GM18909 (cell line): ENCODE measurements around the gene CDC14A.
"Not testable (repeated sequence)": the region's sequence is repeated elsewhere in the genome, so short reads cannot be mapped to it uniquely, and the experiment has no call there.

Experiments
- ATAC-seq: cut with Tn5 transposase; IDR thresholded peaks from one replicate; pipeline ENCODE4 v1.9.1; 2021; ENCODE audit warnings: mild to moderate bottlenecking; ENCODE audit not compliant: unreplicated experiment, poor library complexity

The CDC14A gene

DNA sequence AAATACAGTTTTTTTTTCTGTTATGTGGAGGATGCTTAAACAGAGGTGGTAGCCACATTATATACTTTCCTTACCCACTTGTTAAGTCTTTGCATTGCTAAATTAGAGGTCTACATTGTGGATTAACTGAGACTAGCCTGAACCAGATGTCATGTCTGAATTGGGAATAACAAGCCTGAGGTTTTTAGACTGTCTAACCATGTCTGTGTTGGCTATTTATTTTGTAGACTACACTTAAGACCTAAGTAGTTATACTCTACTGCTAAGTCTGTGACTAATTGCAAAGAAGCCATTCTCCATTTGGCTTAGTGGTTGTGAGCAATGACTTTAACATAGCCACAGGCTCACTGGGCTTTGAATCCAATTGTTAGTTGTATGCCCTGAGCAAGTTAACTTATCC, 45.4 kb downstream of the CDC14A start:
- no peak for ATAC-seq

DNA sequence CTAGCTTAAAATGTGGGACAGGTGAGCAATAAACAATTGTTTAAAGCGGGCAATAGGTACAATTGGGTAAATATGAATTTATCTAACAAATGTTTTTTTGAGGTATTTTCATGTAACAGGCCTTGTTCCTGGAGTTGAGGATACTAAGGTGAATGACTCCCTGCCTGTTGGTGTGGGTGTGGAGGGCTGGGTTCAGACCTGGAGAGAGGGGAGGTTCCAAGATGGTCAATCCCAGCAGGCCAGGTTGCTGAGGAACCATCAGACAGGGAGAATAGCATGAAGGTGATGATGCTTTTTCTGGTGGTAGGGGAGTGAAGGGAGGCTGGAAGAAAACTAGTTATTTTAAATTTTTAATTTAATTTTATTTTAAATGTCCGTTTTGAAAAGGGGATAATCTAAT, 46.3 kb downstream of the CDC14A start:
- no peak for ATAC-seq

DNA sequence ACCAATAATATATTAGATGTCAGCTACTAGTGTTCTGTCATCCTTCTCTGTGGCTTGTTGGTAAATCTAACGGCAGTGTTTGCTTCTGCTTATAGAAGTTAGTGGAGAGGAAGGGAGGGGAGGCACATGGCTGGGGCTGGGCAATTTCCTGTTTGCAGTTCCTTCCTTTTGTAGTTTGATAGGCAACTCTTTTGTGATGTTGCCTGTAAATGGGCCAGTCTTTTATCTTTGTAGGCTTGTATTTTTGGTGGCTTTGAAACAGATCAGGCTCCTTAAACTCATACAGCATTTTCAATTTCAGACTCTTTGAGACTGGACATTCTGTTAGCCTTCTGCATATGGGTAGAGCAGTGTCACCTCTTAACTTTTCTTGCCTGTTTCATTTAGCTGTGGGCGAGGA, 48.1 kb downstream of the CDC14A start:
- ATAC-seq: peak; percentile 78

DNA sequence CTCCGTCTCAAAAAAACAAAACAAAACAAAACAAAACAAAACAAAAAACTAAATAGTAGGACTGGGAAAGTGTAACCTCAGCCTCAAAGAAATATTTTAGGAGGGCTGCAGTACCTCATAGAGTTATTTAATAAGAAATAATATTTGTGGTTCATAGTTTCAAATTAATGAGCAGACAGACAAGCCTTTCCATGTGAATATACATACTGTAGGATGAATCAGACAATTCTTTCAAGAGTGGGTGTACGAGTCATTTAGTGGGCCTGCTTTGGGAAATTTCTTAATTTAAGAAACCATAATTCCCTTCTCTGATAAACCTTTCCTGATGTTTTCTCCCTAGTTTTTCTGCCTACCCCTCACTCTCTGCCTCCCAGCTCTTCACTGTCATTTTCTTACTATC, 52.5 kb downstream of the CDC14A start:
- no peak for ATAC-seq

DNA sequence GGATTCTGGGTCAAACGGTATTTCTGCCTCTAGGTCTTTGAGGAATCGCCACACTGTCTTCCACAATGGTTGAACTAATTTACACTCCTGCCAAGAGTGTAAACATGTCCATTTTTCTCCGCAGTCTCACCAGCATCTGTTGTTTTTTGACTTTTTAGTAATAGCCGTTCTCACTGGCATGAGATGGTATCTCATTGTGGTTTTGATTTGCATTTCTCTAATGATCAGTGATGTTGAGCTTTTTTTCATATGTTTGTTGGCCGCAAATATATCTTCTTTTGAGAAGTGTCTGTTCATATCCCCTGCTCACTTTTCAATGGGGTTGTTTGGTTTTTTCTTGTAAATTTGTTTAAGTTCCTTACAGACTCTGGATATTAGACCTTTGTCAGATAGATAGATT, 53.6 kb downstream of the CDC14A start:
- ATAC-seq: not testable (repeated sequence)

DNA sequence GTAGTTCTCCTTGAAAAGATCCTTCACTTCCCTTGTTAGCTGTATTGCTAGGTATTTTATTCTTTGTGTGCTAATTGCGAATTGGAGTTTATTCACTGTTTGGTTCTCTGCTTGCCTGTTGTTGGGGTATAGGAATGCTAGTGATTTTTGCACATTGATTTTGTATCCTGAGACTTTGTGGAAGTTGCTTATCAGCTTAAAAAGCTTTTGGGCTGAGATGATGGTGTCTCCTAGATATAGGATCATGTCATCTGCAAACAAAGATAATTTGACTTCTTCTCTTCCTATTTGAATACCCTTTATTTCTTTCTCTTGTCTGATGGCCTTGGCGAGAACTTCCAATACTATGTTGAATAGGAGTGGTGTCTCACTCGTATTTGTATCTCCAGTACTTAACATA, 55.1 kb downstream of the CDC14A start:
- not testable (repeated sequence) for ATAC-seq

DNA sequence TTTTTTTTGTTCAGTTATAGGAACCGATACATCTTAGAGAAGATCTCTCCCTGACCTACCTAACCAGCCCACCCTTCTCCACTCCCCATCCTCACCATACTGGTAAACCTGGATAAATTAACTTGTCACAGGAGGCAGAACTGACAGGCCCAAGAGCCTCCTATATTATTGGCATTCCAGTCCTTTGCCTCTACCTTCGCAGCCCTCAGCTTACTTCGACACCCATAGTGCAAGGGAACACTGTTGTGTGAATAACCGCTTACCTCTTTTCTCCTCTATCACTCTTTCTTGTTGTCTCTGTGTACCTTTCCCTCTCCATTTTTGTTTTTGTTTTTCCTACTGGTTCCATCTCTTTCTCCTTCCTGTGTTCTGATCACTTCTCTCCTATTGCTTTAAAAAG, 58.7 kb downstream of the CDC14A start:
- no peak for ATAC-seq

DNA sequence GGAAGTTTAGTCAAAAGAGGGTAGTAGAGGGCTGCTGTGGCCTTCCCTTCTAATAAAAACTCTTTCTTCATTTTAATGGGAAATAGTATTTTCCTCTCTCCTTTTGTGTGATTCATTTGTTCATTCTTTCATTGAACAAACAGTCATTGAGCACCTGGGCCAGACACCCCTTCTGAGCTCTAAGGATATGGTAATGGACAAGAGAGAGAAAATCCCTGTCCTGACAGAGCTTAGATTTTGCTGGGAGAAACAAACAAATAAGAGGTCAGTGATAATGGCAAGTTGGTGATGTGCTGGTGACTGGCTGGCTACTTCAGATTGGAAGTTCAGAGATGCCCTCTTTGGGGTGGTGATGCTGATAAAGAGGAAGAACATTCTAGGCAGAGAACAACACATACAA, 59.3 kb downstream of the CDC14A start:
- no peak for ATAC-seq

DNA sequence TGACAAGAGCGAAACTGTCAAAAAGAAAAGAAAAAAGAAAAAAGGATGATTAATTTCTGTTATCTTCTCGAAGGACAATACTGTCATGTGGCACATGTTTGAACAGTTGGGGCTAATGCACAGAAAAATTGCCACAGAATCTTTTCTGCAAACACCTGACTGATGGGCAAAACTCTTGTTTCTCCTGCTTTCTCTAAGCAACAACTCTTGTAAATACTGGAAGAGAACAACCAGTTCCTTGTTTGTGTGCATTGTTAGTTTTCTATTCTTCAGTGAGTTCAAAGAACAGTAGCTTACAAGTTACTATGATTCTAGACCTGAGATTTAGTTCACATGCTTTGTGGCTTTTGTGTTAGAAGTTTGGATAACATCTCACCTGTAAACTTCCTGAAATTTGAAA, 60.7 kb downstream of the CDC14A start:
- no peak for ATAC-seq

DNA sequence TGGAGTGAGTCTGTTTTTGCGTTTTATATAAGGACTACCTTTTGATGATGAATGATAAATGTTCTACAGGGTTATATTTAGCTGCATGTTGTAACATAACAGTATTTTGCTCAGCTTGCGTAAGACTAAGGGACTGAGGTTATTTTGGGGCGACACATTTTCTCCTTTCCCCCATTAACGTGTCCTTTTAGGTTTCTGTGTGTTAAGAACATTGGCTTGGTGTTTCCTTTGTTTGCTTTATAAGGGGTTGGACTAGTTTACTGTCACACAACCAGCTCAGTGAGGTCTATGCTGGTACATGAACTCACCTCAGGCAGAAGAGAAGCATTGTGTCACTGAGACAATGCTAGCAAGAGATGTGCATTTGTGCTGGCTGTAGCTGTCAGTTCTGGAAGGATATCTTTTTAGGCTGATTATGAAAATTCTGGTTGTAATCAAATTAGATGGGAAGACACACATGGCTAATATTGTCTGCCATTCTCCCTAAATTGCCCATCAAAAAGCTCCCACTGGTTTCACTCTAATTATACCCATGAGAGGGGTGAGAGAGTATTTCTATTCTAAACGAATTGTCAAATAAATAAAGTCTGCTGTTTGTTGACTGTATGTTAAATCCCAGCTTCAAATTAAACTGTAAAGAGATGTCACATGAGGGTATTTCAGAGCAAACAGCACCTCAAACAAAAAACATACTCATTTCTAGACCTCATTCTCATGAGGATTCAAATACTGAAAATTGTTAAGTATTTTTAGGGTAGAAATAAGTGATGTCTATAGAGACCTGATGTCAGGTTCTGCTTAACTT, 62.6 kb downstream of the CDC14A start:
- ATAC-seq: no peak

DNA sequence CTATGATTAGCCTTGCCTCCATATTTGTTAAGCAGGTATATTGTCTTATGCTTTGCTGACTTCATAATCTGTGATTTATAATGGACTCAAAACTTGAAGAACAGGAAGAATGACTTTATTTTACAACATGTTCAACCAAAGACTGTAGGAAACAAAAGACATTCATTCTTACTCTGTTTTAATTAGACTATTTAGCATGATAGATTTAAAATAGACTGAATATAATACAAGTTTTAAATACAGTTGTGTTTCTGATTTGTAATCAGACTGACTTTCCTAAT, 63.1 kb downstream of the CDC14A start:
- ATAC-seq: no peak

DNA sequence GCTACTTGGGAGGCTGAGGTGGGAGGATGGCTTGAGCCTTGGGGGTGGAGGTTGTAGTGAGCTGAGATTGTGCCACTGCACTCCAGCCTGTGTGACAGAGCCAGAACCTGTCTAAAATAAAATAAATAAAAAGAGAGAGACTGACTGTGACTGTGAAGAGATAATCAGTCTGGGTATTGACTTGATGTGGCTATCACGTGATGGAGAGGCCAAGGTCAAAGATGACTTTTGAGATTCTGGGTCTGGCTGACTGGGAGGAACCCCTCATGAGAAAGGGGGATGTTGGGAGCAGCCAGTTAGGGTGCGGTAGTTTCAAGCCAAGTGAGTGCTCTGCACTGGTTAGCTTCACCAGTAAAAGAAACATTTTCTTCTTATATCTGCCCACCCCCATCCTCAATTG, 66.8 kb downstream of the CDC14A start:
- ATAC-seq: no peak

DNA sequence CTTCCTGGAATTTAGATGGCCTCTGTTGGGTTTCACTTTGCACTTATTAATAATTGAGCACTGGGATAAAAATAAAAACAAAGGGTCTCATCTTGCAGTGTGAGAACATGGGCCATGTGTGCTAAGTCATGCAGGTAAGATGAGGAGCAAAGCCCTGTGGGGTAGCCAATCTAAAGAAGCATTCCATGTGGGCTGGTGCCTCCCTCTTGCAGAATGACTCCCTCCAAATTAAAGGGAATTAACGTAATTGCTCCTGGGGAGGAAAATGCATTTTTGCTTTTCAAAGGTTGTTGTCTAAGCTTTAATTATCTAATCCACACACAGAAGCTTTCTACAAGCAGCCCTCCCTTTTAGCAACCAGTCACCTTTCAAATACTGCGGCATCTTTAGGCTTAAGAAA, 69.8 kb downstream of the CDC14A start:
- ATAC-seq: no peak

DNA sequence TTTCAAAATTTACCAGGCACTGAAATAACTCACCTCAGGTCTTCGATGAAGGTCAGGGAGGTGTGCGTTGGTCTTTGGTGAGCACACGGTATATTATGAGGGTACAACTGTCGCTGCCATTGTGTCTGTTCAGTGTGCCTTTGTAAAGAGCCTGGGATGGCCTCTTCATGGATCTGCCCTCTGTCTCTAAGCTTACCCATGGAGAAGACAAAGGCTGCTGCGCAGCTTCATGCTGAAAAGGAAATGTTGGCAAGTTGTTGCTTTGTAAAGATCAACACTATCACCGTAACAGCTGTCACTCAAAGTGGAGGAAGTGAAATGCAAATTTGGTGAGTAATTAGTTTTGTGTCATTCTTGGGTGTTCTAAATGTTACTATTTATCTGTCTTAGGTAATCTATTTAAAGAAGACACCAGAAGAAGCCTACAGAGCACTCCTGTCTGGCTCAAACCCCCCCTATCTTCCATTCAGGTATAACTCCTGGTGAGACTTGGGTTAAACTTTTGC, 71.6 kb downstream of the CDC14A start:
- ATAC-seq: peak; percentile 86

DNA sequence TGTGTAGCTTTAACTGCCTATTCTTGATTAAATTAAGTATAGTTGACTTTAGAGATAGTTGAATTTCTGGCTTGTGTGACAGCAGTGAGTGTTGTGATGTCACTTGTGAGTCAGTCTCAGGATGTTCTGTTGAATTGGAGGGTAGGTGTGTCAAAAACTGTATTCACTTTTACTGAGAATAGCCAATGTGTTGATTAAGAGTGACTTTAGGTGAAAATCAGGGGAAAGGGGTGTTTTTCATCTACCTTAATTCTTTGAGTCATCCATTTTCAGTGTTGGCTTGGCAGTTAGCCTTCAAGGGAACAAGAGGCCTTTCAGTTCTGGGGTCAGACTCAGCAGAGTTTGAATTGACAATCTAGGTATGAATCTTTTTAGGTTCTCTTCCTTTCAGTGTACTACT, 75.9 kb downstream of the CDC14A start:
- no peak for ATAC-seq

DNA sequence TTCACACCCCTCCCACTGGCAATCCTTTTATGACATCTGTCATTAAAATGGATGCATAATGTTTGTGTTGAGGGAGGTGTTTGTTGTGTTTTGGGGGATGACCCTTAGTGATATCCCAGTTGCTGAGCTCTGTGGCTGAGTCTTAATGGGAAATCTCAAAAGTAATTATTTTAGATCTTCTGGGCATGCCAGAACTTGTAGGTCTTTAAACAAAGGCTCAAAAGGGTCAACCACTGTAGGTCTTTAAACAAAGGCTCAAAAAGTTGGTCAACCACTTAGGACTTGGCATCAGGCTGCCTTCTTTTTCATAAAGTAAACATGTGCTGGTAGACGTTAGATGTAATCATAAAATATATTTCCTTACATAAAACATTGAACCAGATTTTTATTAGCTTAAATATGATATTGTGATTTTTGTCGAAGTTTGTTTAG, 78.0 kb downstream of the CDC14A start:
- ATAC-seq: no peak

DNA sequence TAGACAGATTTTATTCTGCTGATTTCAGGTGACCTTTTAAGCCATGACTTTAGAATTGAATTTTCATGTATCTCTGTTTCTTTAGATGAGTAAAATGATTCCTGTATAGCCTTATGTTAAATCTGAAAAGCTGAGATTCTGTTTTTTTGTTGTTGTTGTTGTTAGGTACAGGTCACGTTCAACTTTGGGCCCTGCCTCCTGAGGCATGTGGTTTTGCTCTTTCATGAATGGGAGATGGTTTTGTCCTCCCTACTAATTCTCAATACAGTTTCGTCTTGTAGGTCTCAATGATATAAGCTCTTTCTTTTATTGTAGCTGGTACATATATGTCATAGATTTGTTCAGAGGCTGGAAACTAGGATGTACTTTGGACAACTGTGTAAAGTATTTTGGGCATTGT, 79.6 kb downstream of the CDC14A start:
- no peak for ATAC-seq

DNA sequence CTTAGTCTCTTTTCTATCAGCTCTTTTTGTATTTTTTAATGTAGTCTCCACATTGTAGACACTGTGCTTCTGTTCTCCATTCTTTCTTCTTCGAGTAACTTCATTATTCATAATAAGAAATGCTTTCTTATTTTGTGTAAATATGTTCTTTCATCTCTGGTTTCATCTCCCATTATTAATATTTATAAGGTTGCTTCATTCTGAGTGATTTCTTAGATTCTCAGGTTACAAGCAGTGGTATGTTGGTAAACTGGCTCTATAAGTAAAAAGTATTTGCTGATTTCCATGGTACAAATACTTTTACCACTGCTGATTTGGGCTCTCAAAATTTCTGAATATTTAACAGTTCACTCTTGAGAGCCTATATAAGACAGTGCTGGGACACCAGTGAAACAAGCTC, 81.3 kb downstream of the CDC14A start:
- ATAC-seq: no peak

DNA sequence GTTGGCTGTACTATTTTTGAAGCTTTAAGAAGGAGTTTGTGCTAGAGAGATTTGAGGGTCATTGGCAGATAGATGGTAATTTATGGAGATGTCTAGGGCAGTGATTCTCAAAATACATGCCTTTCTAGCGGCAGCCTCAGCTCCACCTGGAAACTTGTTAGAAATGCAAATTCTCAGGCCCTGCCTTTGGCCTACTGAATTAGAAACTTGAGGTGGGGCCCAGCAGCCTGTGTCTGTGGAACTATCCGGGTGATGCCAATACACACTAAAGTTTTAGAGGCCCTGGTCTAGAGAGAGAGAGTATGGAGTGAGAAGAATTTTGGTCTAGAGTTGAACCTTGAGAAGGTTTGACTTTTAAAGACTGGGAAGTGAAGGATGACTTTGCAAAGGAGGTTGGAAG, 82.5 kb downstream of the CDC14A start:
- no peak for ATAC-seq

DNA sequence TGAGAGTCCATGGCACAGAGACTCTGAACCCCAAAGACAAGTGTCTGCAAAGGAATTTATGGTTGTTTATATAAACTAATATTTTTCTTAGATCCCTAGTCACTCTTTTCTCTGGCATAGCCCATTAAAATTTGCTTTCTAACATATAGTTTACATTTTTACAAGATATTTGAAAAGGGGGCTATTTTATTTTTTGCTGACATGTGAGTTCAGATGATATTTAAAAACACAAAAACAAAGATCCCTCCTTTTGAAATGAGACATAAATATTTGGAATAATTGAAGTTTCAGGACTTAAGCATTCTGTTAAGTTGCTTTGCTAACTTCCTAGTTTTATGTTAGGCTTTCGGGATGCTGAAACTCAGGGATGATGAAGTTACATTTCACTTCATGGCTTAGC, 86.1 kb downstream of the CDC14A start:
- no peak for ATAC-seq

DNA sequence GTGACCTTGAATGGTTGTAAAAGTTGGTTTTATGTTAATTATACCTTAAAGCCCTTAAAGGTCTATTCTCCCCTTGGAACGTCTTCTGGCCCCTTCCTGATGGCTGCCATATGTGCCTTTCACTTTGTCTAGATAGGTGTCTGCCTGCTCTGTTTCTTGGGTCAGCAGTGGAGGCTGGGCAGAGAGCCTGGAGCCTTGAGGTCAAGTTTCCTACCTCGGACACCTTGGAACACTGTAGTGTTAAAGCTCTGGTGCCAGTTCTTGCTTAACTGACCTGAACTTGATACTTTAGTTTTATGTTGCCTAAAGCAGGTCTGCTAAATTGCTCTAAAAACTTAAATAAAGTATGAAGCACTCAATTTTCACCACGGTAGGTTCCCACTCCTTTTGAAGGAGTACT, 86.5 kb downstream of the CDC14A start:
- ATAC-seq: no peak

DNA sequence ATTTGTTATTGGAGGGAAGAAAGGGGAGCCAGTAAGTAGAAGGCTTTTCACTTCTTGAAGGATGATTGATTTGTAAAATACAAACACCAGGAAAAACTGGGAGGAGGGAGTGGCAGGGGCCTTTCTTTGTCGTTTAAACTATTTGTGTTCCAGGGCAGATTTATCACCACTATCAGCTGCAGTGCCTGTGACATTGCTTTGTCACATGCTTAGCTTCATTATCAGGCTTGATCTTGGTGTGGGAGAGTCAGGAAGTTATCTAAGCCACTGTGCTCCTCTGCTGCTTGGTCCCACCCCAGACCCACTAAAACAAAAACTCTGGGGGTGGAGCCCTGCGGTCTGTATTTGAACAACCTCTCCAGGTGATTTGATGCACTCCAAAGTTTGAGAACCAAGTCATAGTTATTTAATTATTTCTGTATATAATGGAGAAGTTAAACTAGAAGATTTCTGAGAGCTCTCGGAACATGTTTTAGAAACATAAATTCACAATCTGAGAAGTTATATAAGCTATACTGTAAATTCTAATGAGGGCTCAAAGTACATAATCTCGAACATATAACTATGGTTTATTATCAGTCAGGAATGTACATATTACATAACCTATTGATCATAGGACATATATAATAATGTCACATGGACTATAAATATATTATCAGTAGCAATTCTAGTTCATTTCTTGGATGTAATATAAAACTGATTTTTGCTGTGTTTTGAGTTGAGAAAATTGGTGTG, 87.9 kb downstream of the CDC14A start:
- peak; percentile 46 for ATAC-seq
